Activated CD4-positive, alpha-beta memory T cell treated with anti-CD3 and anti-CD28 coated beads, Interleukin-2, amount 10 ng/mL, durations not matched to agents 7 days and 5 days (primary cell): ENCODE results near the gene ENC1. TPM values are rescaled to one million over a fixed set of nuclear protein-coding genes. Genes with fewer than 3 reads are reported as not detected.

Source experiments
- CTCF ChIA-PET: fragments of 350-600 bp; sonication (Branson Sonifier 250); formaldehyde crosslinking; loops from one replicate; lab custom pipeline; 2021; ENCODE audit warnings: antibody characterized with exemption, inconsistent platforms; lab: Charles Lee
- POLR2A ChIA-PET: fragments of 350-600 bp; sonication (Branson Sonifier 250); formaldehyde crosslinking; loops from one replicate; lab custom pipeline; 2021; ENCODE audit warnings: antibody characterized with exemption; lab: Charles Lee
- DNase-seq: peaks from one replicate; pipeline ENCODE4 v3.0.0-alpha.2; 2020
- H3K27ac Mint-ChIP-seq: one replicate; pipeline ENCODE4 v1.8.0; 2021; ENCODE audit warnings: mild to moderate bottlenecking, mixed read lengths
- H3K27me3 Mint-ChIP-seq: one replicate; pipeline ENCODE4 v1.8.0; 2021; ENCODE audit warnings: mixed read lengths
- H3K36me3 Mint-ChIP-seq: one replicate; pipeline ENCODE4 v1.8.0; 2021; ENCODE audit warnings: low read depth, mixed read lengths
- H3K4me1 Mint-ChIP-seq: one replicate; pipeline ENCODE4 v1.8.0; 2021; ENCODE audit warnings: mixed read lengths
- H3K4me3 Mint-ChIP-seq: one replicate; pipeline ENCODE4 v1.8.0; 2021; ENCODE audit warnings: mild to moderate bottlenecking, mixed read lengths
- H3K9me3 Mint-ChIP-seq: one replicate; pipeline ENCODE4 v1.8.0; 2021; ENCODE audit warnings: mixed read lengths
- total RNA-seq, 2 experiments: library from RNA; stranded (reverse); gene quantifications; one replicate each; pipeline ENCODE4 v1.2.3, GENCODE V29; 2021

ENC1 gene
- total RNA-seq, 2 experiments from 2014 or later: 0.43 to 0.73 TPM

- Mint-ChIP-seq H3K36me3 (no peaks in the 10 kb centered on the region), H3K4me1 (peaks cover 4% of the 10 kb centered on the region), H3K9me3 (no peaks in the 10 kb centered on the region), H3K27ac (no peak overlapping the region), H3K4me3 (no peak overlapping the region), H3K27me3 (peaks cover 35% of the 10 kb centered on the region)
- DNase-seq: no peak
- CTCF ChIA-PET: interaction anchor here (0.9 kb wide), 1 partner anchor 15 kb away, joined by 3 read pairs; the partner anchor contains the start of gene ENC1
- POLR2A ChIA-PET: no interaction called here
These were observed 14.7 kb downstream of the ENC1 start for GRCh38 chr5:74625742-74626241.

- ChIA-PET CTCF (no interaction called here), POLR2A (no interaction called here)
- no peaks in the 10 kb centered on the region for H3K9me3 Mint-ChIP-seq
- no peaks in the 10 kb centered on the region for H3K36me3 Mint-ChIP-seq
- H3K4me3 Mint-ChIP-seq: no peak overlapping the region
- no peaks in the 10 kb centered on the region for H3K4me1 Mint-ChIP-seq
- peaks cover 35% of the 10 kb centered on the region for H3K27me3 Mint-ChIP-seq
- H3K27ac Mint-ChIP-seq: no peak overlapping the region
- DNase-seq: no peak
These were observed 15.5 kb downstream of the ENC1 start for GRCh38 chr5:74624931-74625505.

- no peaks in the 10 kb centered on the region for H3K9me3 Mint-ChIP-seq
- H3K36me3 Mint-ChIP-seq: no peaks in the 10 kb centered on the region
- H3K4me3 Mint-ChIP-seq: no peak overlapping the region
- ChIA-PET CTCF (no interaction called here), POLR2A (no interaction called here)
- no peak overlapping the region for H3K27ac Mint-ChIP-seq
- DNase-seq: no peak
- H3K4me1 Mint-ChIP-seq: no peaks in the 10 kb centered on the region
- peaks cover 36% of the 10 kb centered on the region for H3K27me3 Mint-ChIP-seq
These were observed 16.0 kb downstream of the ENC1 start for GRCh38 chr5:74624501-74624900.

- ChIA-PET POLR2A (no interaction called here), CTCF (no interaction called here)
- Mint-ChIP-seq H3K27me3 (peaks cover 41% of the 10 kb centered on the region), H3K9me3 (no peaks in the 10 kb centered on the region), H3K4me1 (no peaks in the 10 kb centered on the region), H3K27ac (no peak overlapping the region), H3K4me3 (no peak overlapping the region), H3K36me3 (no peaks in the 10 kb centered on the region)
- DNase-seq: no peak
These were observed 16.6 kb downstream of the ENC1 start for GRCh38 chr5:74623748-74624408.

GRCh38 chr5:74623006-74623611 is 17.4 kb downstream of the ENC1 start:
- H3K36me3 Mint-ChIP-seq: no peaks in the 10 kb centered on the region
- H3K4me3 Mint-ChIP-seq: no peak overlapping the region
- DNase-seq: no peak
- POLR2A ChIA-PET: no interaction called here
- H3K27me3 Mint-ChIP-seq: peaks cover 41% of the 10 kb centered on the region
- H3K27ac Mint-ChIP-seq: no peak overlapping the region
- CTCF ChIA-PET: no interaction called here
- no peaks in the 10 kb centered on the region for H3K9me3 Mint-ChIP-seq
- no peaks in the 10 kb centered on the region for H3K4me1 Mint-ChIP-seq

- CTCF ChIA-PET: no interaction called here
- no peaks in the 10 kb centered on the region for H3K9me3 Mint-ChIP-seq
- peaks cover 38% of the 10 kb centered on the region for H3K27me3 Mint-ChIP-seq
- no peak for DNase-seq
- H3K36me3 Mint-ChIP-seq: no peaks in the 10 kb centered on the region
- H3K4me3 Mint-ChIP-seq: no peak overlapping the region
- POLR2A ChIA-PET: no interaction called here
- H3K4me1 Mint-ChIP-seq: no peaks in the 10 kb centered on the region
- no peak overlapping the region for H3K27ac Mint-ChIP-seq
These were observed 18.4 kb downstream of the ENC1 start for GRCh38 chr5:74622122-74622521.

GRCh38 chr5:74621492-74621891 is 19.0 kb downstream of the ENC1 start:
- Mint-ChIP-seq H3K27me3 (peaks cover 38% of the 10 kb centered on the region), H3K36me3 (no peaks in the 10 kb centered on the region), H3K9me3 (no peaks in the 10 kb centered on the region), H3K4me1 (no peaks in the 10 kb centered on the region), H3K27ac (no peak overlapping the region), H3K4me3 (no peak overlapping the region)
- CTCF ChIA-PET: no interaction called here
- DNase-seq: no peak
- POLR2A ChIA-PET: no interaction called here

GRCh38 chr5:74619308-74619707 is 21.2 kb downstream of the ENC1 start:
- CTCF ChIA-PET: no interaction called here

GRCh38 chr5:74618106-74618505 is 22.4 kb downstream of the ENC1 start:
- Mint-ChIP-seq H3K27me3 (peaks cover 25% of the 10 kb centered on the region), H3K4me1 (no peaks in the 10 kb centered on the region), H3K9me3 (no peaks in the 10 kb centered on the region), H3K27ac (no peak overlapping the region), H3K36me3 (no peaks in the 10 kb centered on the region), H3K4me3 (no peak overlapping the region)
- DNase-seq: no peak
- ChIA-PET POLR2A (no interaction called here), CTCF (interaction anchor here (0.6 kb wide), 2 partner anchors 60 to 476 kb away, joined by 3 read pairs; no protein-coding TSS in a partner anchor)

More at GRCh38 chr5:74619308-74619707, 21.2 kb downstream of the ENC1 start:
- DNase-seq: no peak
- Mint-ChIP-seq H3K36me3 (no peaks in the 10 kb centered on the region), H3K9me3 (no peaks in the 10 kb centered on the region), H3K4me1 (no peaks in the 10 kb centered on the region), H3K27ac (no peak overlapping the region), H3K4me3 (no peak overlapping the region), H3K27me3 (peaks cover 30% of the 10 kb centered on the region)
- POLR2A ChIA-PET: no interaction called here

GRCh38 chr5:74617202-74617601 is 23.3 kb downstream of the ENC1 start:
- H3K9me3 Mint-ChIP-seq: no peaks in the 10 kb centered on the region
- no peak overlapping the region for H3K27ac Mint-ChIP-seq
- H3K4me3 Mint-ChIP-seq: no peak overlapping the region
- DNase-seq: no peak
- no peaks in the 10 kb centered on the region for H3K36me3 Mint-ChIP-seq
- POLR2A ChIA-PET: no interaction called here
- H3K4me1 Mint-ChIP-seq: no peaks in the 10 kb centered on the region
- H3K27me3 Mint-ChIP-seq: peaks cover 19% of the 10 kb centered on the region
- CTCF ChIA-PET: interaction anchor here (2.0 kb wide), 1 partner anchor 17 kb away, joined by 4 read pairs; no protein-coding TSS in a partner anchor

GRCh38 chr5:74616236-74617146 is 24.0 kb downstream of the ENC1 start:
- POLR2A ChIA-PET: no interaction called here
- H3K9me3 Mint-ChIP-seq: no peaks in the 10 kb centered on the region
- no peak overlapping the region for H3K4me3 Mint-ChIP-seq
- no peak for DNase-seq
- H3K27me3 Mint-ChIP-seq: peaks cover 17% of the 10 kb centered on the region
- no peaks in the 10 kb centered on the region for H3K4me1 Mint-ChIP-seq
- no peak overlapping the region for H3K27ac Mint-ChIP-seq
- CTCF ChIA-PET: interaction anchor here (2.0 kb wide), 1 partner anchor 18 kb away, joined by 4 read pairs; no protein-coding TSS in a partner anchor
- H3K36me3 Mint-ChIP-seq: no peaks in the 10 kb centered on the region

- Mint-ChIP-seq H3K27me3 (peaks cover 10% of the 10 kb centered on the region), H3K4me1 (no peaks in the 10 kb centered on the region), H3K36me3 (no peaks in the 10 kb centered on the region), H3K27ac (no peak overlapping the region), H3K9me3 (no peaks in the 10 kb centered on the region), H3K4me3 (no peak overlapping the region)
- POLR2A ChIA-PET: no interaction called here
- no peak for DNase-seq
- CTCF ChIA-PET: interaction anchor here (2.1 kb wide), 1 partner anchor 27 kb away, joined by 5 read pairs; the partner anchor contains the start of gene ENC1
These were observed 27.2 kb downstream of the ENC1 start for GRCh38 chr5:74613283-74613682.
